Coronary artery (tissue), 2 donors: Measurements from ENCODE around the gene MMP21.

Experiments
- DNase-seq: peaks from one replicate; pipeline ENCODE4 v3.0.0-alpha.2; 2017; ENCODE audit warnings: low spot score
- H3K27ac ChIP-seq, 2 donors: fragments of 200-600 bp; sonication (generic); one replicate each; pipeline ENCODE4 v1.5.1; 2016 to 2019
- H3K4me3 ChIP-seq: fragments of 200-600 bp; sonication (generic); 2 replicates; pipeline ENCODE4 v1.5.1; 2016; ENCODE audit warnings: mild to moderate bottlenecking, moderate library complexity
- TF ChIP-seq, protein P1 (sequence below): fragments of 200-600 bp; sonication (generic); IDR thresholded peaks from one replicate; pipeline ENCODE4 v1.5.1; 2019; ENCODE audit warnings: antibody characterized with exemption

MMP21 gene

DNA sequence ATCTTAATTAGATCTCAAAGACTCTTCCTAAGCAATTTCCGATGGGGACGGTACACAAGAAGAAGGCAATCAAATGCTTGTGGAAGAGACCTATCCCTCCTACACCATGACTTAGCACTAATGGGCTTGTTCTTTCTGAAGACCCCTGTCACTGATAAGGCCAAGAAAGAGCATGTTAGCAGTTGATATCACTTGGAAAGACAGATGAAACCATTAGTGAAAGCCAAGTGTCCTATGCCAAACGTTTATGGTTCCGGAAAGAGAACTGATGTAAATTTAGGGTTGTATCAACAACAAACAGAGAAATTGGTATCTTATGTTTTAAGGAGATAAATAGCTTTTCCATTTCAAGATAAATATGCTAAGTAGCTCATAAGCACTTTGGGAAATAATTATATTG lies 40.9 kb upstream of the MMP21 start:
- no peak overlapping the region for H3K27ac ChIP-seq
- TF ChIP-seq, protein P1, sequence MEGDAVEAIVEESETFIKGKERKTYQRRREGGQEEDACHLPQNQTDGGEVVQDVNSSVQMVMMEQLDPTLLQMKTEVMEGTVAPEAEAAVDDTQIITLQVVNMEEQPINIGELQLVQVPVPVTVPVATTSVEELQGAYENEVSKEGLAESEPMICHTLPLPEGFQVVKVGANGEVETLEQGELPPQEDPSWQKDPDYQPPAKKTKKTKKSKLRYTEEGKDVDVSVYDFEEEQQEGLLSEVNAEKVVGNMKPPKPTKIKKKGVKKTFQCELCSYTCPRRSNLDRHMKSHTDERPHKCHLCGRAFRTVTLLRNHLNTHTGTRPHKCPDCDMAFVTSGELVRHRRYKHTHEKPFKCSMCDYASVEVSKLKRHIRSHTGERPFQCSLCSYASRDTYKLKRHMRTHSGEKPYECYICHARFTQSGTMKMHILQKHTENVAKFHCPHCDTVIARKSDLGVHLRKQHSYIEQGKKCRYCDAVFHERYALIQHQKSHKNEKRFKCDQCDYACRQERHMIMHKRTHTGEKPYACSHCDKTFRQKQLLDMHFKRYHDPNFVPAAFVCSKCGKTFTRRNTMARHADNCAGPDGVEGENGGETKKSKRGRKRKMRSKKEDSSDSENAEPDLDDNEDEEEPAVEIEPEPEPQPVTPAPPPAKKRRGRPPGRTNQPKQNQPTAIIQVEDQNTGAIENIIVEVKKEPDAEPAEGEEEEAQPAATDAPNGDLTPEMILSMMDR = no peak
- DNase-seq = no peak
- no peak overlapping the region for H3K4me3 ChIP-seq

DNA sequence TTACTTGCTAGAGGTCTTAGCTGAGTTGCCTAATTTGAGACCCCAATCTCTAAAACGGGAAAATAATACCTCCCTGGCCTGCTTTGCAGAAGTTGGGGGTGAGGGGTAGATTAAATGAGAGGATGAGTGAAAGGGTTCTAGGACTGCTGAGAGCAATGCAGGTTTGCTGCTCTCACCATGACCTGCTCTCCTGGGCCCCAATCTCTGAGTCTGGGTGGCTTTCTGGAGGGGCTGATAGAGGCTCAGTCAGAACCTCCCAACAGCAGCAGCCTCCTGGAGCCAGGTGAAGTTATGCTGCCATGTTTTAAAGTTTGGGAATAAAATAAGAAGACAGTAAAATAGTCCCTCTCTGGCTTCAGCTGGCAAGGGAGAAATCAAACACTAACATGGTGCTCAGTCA lies 40.1 kb upstream of the MMP21 start:
- TF ChIP-seq, protein P1 = no peak
- no peak overlapping the region for H3K4me3 ChIP-seq
- no peak for DNase-seq
- H3K27ac ChIP-seq = no peak overlapping the region

- Histone ChIP-seq H3K27ac (no peak overlapping the region), H3K4me3 (no peak overlapping the region)
- no peak for DNase-seq
- TF ChIP-seq, protein P1 = no peak
These were observed 36.6 kb upstream of the MMP21 start for GRCh38 chr10:125812128-125812750.

DNA sequence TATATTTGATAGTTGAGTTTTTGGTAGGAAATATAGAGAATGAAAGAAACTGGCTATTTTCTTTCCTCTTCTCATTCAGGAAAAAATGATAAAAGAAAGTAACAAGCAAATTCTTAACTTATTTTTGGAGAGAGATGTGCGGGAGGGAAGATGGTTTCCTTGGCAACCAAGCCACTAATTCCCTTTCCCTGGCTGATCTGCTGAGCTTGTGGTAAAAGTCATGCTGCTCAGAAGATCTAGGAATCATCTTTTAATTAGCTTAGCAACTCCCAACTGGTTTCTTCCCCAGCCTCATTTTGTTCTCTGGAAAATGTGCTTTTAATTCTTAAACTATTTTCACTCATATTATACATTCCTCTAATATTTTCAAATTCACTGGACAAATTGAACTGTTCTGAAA lies 35.6 kb upstream of the MMP21 start:
- TF ChIP-seq, protein P1 = no peak
- Histone ChIP-seq H3K4me3 (no peak overlapping the region), H3K27ac (no peak overlapping the region)
- DNase-seq = no peak

- DNase-seq = no peak
- no peak overlapping the region for H3K27ac ChIP-seq
- TF ChIP-seq, protein P1 = no peak
- no peak overlapping the region for H3K4me3 ChIP-seq
These were observed 32.4 kb upstream of the MMP21 start for GRCh38 chr10:125808047-125808446.

DNA sequence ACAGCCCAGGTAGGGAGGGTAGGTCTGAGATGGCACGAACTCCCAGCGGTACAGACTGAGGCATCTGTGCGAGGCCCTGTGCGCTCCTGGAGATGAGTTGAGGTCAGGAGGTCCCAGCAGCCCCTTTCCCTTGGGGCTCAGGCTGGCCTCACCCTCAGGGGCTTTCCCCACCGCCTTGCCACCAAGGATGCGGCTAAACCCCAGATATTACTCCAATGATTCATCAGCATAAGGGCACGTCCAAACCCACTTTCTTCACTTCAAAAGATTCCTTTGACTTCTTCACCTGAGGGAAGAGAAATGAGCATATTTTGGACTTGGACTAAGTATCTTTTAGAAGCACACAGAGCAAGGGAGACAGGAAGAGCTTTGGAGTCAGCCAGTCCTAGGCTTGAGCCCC lies 27.1 kb upstream of the MMP21 start:
- H3K27ac ChIP-seq = no peak overlapping the region
- no peak for DNase-seq
- no peak overlapping the region for H3K4me3 ChIP-seq
- TF ChIP-seq, protein P1 = no peak

GRCh38 chr10:125802131-125802530 lies 26.5 kb upstream of the MMP21 start:
- TF ChIP-seq, protein P1 = no peak
- no peak overlapping the region for H3K4me3 ChIP-seq
- no peak overlapping the region for H3K27ac ChIP-seq
- DNase-seq = no peak
